Psoas muscle (tissue), 8 donors: ENCODE data around the gene EXD3. TPM values are rescaled to one million over a fixed set of nuclear protein-coding genes. Genes with fewer than 3 reads are reported as not detected.

Experiments used
- ATAC-seq, 4 donors: fragments of 200-7000 bp; cut with Tn5 transposase; one replicate each; pipeline ENCODE4 v1.9.1; 2020; ENCODE audit warnings: moderate library complexity in 3 of 4, mild to moderate bottlenecking in 2 of 4
- DNase-seq, 2 donors: peaks; one replicate each; pipeline ENCODE4 v3.0.0-alpha.2; 2020
- H3K27ac ChIP-seq: fragments of 200-600 bp; one replicate; pipeline ENCODE4 v1.8.0; 2022
- H3K27me3 ChIP-seq, 3 donors: fragments of 200-600 bp in 1 of 3; one replicate each; pipeline versions ENCODE4 v1.6.1 to v1.8.0; 2013 to 2022; ENCODE audit warnings: low read length in 2 of 3, mild to moderate bottlenecking in 2 of 3, moderate library complexity in 1 of 3; ENCODE audit not compliant: insufficient read depth in 3 of 3
- H3K36me3 ChIP-seq, 2 donors: fragments of 200-600 bp in 1 of 2; one replicate each; pipeline versions ENCODE4 v1.6.1 to v1.8.0; 2013 to 2022; ENCODE audit warnings: low read depth in 1 of 2, mild to moderate bottlenecking in 1 of 2, moderate library complexity in 1 of 2; ENCODE audit not compliant: insufficient read depth in 1 of 2
- H3K4me1 ChIP-seq: fragments of 200-600 bp; one replicate; pipeline ENCODE4 v1.8.0; 2022
- H3K4me3 ChIP-seq: fragments of 200-600 bp; one replicate; pipeline ENCODE4 v1.8.0; 2022; ENCODE audit warnings: mild to moderate bottlenecking
- H3K9me3 ChIP-seq: fragments of 200-600 bp; one replicate; pipeline ENCODE4 v1.8.0; 2022
- CTCF ChIP-seq: fragments of 200-600 bp; IDR thresholded peaks from one replicate; pipeline ENCODE4 v1.8.0; 2022; ENCODE audit warnings: antibody characterized with exemption
- WGBS, 3 donors: extraction: QIAGEN DNeasy Blood & Tissue Kit; methylation state at CpG; one replicate each; pipeline versions ENCODE4 v1.1.6 to v1.1.7; 2013; 5-methylcytosine and 5-hydroxymethylcytosine counted together
- intact Hi-C, 2 donors: fragments of 100-400 bp; cut with DNase I; formaldehyde crosslinking; loops; one replicate each; pipeline versions ENCODE4 v1.11.0 to v1.14.2; 2022
- polyA plus RNA-seq, 3 donors: library from polyadenylated mRNA; stranded (reverse); fragments of 200-250 nt; gene quantifications; one replicate each; pipeline ENCODE4 v1.2.3, GENCODE V29; 2013
- total RNA-seq, 4 donors: library from RNA; stranded (reverse); fragmentation: NEBNext Ultra II Directional in 2 of 4; extraction: Animal tissue kit (Norgen Biotek cat#: 25700) in 2 of 4; gene quantifications; one replicate each; pipeline versions ENCODE4 v1.2.1 to v1.2.4, GENCODE V29; 2021 to 2023
- donor health status: healthy with polysubstance abuse.
- donor health status: DM: no; HTN: no; CAD: no; lungs with moderate emphysema.
- donor health status: Bipolar disorder and iron deficiency.
- donor health status: healthy.
- donor health status: DM: yes; HTN: yes; CAD: no.
- donor health status: DM: no; HTN: no; CAD: no.
- donor health status: DM: no; HTN: no; CAD: no.
- donor health status: DM: yes; HTN: yes; CAD: no.

EXD3 gene
- total and polyA plus RNA-seq, 7 donors: 5.7 to 11.2 (median 9.4) TPM

GRCh38 chr9:137439158-137439714 lies 16.3 kb upstream of the EXD3 start:
- no peak for TF ChIP-seq CTCF
- 39 to 58% (median 45%) methylated on average over 18 of the region's 18 CpGs for WGBS, 3 donors
- Histone ChIP-seq H3K4me1 (peaks cover 5% of the 10 kb centered on the region), H3K27me3 (peaks cover 0 to 44% (median 5%) of the 10 kb centered on the region in 3 donors), H3K27ac (no peak overlapping the region), H3K9me3 (no peaks in the 10 kb centered on the region), H3K36me3 (no peaks in the 10 kb centered on the region), H3K4me3 (no peak overlapping the region)
- peak; percentile 15 to 37 for DNase-seq
- intact Hi-C loops: no loop called here
- no peak for ATAC-seq

- DNase-seq: peak; percentile 6 to 29
- 72 to 74% (median 73%) methylated on average over 12 to 22 of the region's 22 CpGs for WGBS, 3 donors
- H3K4me3 ChIP-seq: no peak overlapping the region
- no peak for ATAC-seq
- no peak for TF ChIP-seq CTCF
- no peaks in the 10 kb centered on the region for H3K9me3 ChIP-seq
- no peaks in the 10 kb centered on the region for H3K36me3 ChIP-seq
- peaks cover 5% of the 10 kb centered on the region for H3K4me1 ChIP-seq
- peaks cover 0 to 44% (median 5%) of the 10 kb centered on the region in 3 donors for H3K27me3 ChIP-seq
- intact Hi-C loops: no loop called here
- H3K27ac ChIP-seq: no peak overlapping the region
Measured at GRCh38 chr9:137438591-137439157, 15.7 kb upstream of the EXD3 start.

GRCh38 chr9:137437691-137438590 lies 15.0 kb upstream of the EXD3 start:
- intact Hi-C loops: no loop called here
- 69 to 70% (median 70%) methylated on average over 40 of the region's 40 CpGs for WGBS, 3 donors
- DNase-seq: peak; percentile 9 to 52
- Histone ChIP-seq H3K4me3 (no peak overlapping the region), H3K4me1 (peaks cover 5% of the 10 kb centered on the region), H3K9me3 (no peaks in the 10 kb centered on the region), H3K36me3 (no peaks in the 10 kb centered on the region), H3K27ac (no peak overlapping the region), H3K27me3 (peaks cover 0 to 39% (median 5%) of the 10 kb centered on the region in 3 donors)
- ATAC-seq: no peak
- no peak for TF ChIP-seq CTCF

GRCh38 chr9:137436761-137437600 lies 14.0 kb upstream of the EXD3 start:
- intact Hi-C loops: no loop called here
- ATAC-seq (no peak), DNase-seq (peak; percentile 12 to 23)
- H3K27ac ChIP-seq: no peak overlapping the region
- no peaks in the 10 kb centered on the region for H3K36me3 ChIP-seq
- peaks cover 5% of the 10 kb centered on the region for H3K4me1 ChIP-seq
- peaks cover 0 to 29% (median 5%) of the 10 kb centered on the region in 3 donors for H3K27me3 ChIP-seq
- H3K4me3 ChIP-seq: no peak overlapping the region
- TF ChIP-seq CTCF: no peak
- H3K9me3 ChIP-seq: no peaks in the 10 kb centered on the region
- WGBS, 3 donors: 65 to 83% (median 66%) methylated on average over 21 to 24 of the region's 24 CpGs
